Mesothelial cell of epicardium (in vitro differentiated cells): Measurements from ENCODE around the gene ATXN10. TPM values are rescaled to one million over a fixed set of nuclear protein-coding genes. Genes with fewer than 3 reads are reported as not detected.

Experiments used
- DNase-seq, 2 experiments: peaks; one replicate each; pipeline ENCODE4 v3.0.0; 2021; ENCODE audit warnings: low spot score in 2 of 2; ENCODE audit not compliant: unreplicated experiment in 2 of 2
- H3K27ac Mint-ChIP-seq: 2 replicates; pipeline ENCODE4 v1.8.0; 2021; ENCODE audit warnings: mixed read lengths
- H3K27me3 Mint-ChIP-seq: 2 replicates; pipeline ENCODE4 v1.8.0; 2021; ENCODE audit warnings: low read depth, mixed read lengths
- H3K36me3 Mint-ChIP-seq: 2 replicates; pipeline ENCODE4 v1.8.0; 2021; ENCODE audit warnings: mixed read lengths
- H3K4me1 Mint-ChIP-seq: 2 replicates; pipeline ENCODE4 v1.8.0; 2021; ENCODE audit warnings: mixed read lengths
- H3K4me3 Mint-ChIP-seq: 2 replicates; pipeline ENCODE4 v1.8.0; 2021; ENCODE audit warnings: mild to moderate bottlenecking, moderate library complexity, mixed read lengths
- H3K9me3 Mint-ChIP-seq: 2 replicates; pipeline ENCODE4 v1.8.0; 2021; ENCODE audit warnings: mixed read lengths
- CTCF ChIP-seq: fragments of 200-600 bp; sonication (generic); IDR thresholded peaks from one replicate; pipeline ENCODE4 v1.5.0; 2021; ENCODE audit warnings: antibody characterized with exemption; ENCODE audit not compliant: unreplicated experiment
- total RNA-seq: library from RNA; stranded (reverse); gene quantifications from 3 replicates; pipeline ENCODE4 v1.2.1, GENCODE V29; 2021

The ATXN10 gene
- total RNA-seq, 1 donor from 2014 or later: 237 TPM

DNA sequence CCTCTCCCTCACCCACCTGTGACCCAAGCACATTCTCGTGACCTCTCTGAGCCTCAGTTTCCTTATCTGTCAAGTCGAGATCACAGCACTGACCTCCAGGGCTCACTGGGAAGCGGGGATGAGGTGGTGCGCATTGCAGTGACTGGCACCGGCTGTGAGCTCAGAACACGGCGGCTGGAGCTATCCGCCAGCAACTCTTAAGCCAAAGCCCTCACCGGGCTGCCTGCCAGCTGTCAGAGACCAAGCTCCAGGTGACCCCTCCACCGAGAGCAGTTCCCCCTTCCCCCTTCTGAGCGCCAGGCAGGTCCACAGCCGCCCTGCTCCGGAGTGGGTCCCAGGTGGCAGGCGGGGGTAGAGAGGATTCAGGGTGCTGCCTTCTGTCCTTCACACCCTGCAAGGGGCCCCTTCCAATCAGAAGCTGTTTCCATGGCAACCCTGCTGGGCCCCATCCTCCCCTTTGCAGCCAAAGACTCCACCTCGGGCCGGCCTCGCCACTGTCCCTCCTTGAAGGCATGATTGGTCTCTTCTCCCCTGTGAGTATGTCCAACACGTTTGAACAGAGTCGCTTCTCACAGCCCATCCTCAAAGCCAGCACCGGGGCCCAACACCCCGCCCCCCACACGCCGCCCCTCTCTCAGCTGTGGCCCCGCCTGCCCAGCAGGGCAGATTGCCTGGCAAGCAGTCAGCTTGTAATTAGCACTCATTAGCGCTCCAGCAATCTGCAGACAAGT lies 206.6 kb downstream of the ATXN10 start:
- peak; percentile 18 to 38 for DNase-seq
- H3K4me1 Mint-ChIP-seq: peaks cover 17% of the 10 kb centered on the region
- peaks cover 18% of the 10 kb centered on the region for H3K27me3 Mint-ChIP-seq
- H3K4me3 Mint-ChIP-seq: no peak overlapping the region
- TF ChIP-seq CTCF: no peak
- H3K9me3 Mint-ChIP-seq: peaks cover 10% of the 10 kb centered on the region
- no peak overlapping the region for H3K27ac Mint-ChIP-seq
- H3K36me3 Mint-ChIP-seq: no peaks in the 10 kb centered on the region

- peaks cover 2% of the 10 kb centered on the region for H3K9me3 Mint-ChIP-seq
- no peaks in the 10 kb centered on the region for H3K36me3 Mint-ChIP-seq
- TF ChIP-seq CTCF: no peak
- no peak overlapping the region for H3K27ac Mint-ChIP-seq
- H3K4me1 Mint-ChIP-seq: peaks cover 17% of the 10 kb centered on the region
- no peak overlapping the region for H3K4me3 Mint-ChIP-seq
- peak in 1 of 2 experiments; percentile 16 for DNase-seq
- H3K27me3 Mint-ChIP-seq: peaks cover 18% of the 10 kb centered on the region
Observed at GRCh38 chr22:45878901-45879551, 207.4 kb downstream of the ATXN10 start.

DNA sequence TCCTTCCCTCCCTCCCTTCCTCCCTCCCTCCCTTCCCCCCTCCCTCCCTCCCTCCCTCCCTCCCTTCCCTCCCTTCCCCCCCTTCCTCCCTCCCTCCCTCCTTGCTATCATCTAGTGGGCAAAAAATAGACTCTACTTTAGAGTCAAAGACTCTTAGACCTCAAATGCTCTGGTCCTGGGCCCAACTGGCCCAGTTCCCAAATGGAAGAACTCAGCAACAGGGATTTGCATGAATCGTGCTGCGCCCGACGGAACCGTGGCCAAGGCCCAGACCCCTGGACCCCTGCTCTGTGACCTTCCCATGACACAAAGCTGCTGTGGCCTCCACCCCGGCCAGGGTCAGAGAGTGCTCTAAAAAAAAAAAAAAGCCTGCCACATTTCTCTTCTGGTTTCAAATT lies 207.9 kb downstream of the ATXN10 start:
- DNase-seq: peak in 1 of 2 experiments; percentile 10
- TF ChIP-seq CTCF: no peak
- Mint-ChIP-seq H3K4me1 (peaks cover 17% of the 10 kb centered on the region), H3K36me3 (no peaks in the 10 kb centered on the region), H3K4me3 (no peak overlapping the region), H3K9me3 (no peaks in the 10 kb centered on the region), H3K27ac (no peak overlapping the region), H3K27me3 (peaks cover 18% of the 10 kb centered on the region)

- H3K4me1 Mint-ChIP-seq: peaks cover 16% of the 10 kb centered on the region
Observed at GRCh38 chr22:45880091-45880715, 208.6 kb downstream of the ATXN10 start.

More at GRCh38 chr22:45880091-45880715, 208.6 kb downstream of the ATXN10 start:
- Mint-ChIP-seq H3K36me3 (no peaks in the 10 kb centered on the region), H3K9me3 (no peaks in the 10 kb centered on the region), H3K4me3 (no peak overlapping the region), H3K27ac (no peak overlapping the region), H3K27me3 (peaks cover 17% of the 10 kb centered on the region)
- peak in 1 of 2 experiments; percentile 13 for DNase-seq
- no peak for TF ChIP-seq CTCF
